ENCODE measurements around the gene CDC37L1.
"Not testable (repeated sequence)": the region's sequence is repeated elsewhere in the genome, so short reads cannot be mapped to it uniquely, and the experiment has no call there.

CDC37L1 gene

DNA sequence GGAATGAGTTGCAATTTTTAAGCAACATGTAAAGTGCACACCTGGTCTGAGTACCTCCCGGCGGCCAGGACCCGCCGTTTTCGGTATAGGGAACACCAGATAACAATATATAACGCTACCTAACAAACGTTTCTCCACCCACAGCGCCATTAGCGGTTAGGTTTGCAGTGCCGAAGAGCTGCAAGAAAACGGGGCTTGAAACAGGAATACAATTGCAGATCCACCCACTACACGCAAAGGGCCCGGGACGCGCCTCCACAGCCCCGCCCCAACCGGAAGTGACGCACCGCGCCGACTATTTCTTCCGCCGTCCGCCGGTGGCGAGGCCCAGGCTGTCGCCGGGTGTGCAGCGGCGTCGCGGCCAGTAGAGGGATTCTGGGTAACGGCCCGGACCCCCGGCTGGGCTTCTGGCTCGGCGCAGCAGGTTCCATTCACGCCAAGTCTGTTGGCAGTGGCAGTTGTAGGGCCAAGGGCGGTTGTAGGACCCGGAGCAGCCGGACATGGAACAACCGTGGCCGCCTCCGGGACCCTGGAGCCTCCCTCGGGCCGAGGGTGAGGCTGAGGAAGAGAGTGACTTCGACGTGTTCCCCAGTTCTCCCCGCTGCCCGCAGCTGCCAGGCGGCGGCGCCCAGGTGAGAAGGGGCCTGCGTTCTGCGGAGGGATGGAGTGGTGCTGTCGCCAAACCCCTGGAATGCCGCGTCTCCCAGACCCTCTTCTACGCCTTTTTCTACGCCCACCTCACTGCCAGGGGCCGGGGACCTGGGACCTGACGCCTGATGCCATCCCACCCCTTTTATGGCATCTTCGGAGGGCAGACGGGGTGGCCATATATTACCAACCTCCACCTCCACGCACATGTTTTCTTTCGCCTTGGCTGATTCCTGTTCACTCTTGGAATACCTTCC is at the start of gene CDC37L1:
Gene CDC37L1 (plus strand): TSS at position 302 of the 905 bp plus-strand sequence. CDS start 199 bp downstream, at position 501.
- DNase-seq: peak; percentile 89

DNA sequence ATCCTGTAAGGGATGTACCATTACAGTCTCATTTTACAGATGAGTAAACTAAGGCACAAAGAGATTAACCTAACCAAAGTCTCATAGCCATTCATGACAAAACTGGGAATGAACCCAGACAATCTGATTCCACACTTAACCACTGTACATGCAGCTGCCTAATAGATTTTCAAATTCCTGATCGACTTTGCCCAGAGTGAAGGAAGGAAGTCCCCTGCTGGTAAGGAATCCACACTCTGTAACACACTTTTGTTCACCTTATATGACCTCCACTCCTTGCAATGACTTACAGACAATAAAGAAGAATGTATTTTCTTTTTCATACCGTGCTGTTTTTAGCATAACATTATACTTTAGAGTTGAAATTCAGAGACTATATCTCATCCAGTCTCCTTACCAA is 48.5 kb upstream of the CDC37L1 start:
- DNase-seq: no peak

DNA sequence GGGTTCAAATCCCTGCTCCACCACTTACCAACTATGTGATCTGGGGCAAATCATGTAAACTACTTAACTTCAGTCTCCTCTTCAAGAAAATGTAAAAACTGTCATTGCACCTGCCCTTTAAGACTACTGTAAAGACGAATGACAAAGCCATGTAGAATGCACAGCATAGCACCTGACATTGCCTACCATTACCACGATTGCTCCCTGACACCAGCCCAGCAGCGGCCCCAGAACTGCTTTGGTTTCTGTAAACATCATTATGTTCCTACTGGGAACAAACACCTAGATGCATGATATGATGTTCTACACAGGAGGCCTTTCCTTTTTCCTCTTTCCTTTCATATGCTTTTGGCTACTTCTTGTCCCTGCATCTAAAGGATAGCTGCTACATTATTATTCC is 40.4 kb upstream of the CDC37L1 start:
- DNase-seq: no peak

DNA sequence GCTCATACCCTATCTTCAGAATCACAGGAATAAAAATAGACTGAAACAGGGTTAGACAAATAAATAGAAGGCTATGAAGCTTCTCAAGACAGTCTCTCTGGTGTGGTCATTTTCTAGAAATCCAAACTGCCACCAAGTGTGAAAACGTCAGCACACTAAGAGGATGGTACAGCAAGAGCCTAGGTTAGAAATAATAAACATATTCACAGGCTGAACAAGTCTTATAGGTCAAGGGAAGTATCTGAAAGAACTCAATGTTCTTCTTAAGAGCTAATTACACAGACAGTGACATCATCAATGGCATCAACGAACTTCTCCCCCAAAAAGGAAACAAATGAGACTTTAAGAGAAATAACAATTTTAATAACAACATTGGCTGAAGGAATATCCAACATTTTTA is 39.9 kb upstream of the CDC37L1 start:
- no peak for DNase-seq

DNA sequence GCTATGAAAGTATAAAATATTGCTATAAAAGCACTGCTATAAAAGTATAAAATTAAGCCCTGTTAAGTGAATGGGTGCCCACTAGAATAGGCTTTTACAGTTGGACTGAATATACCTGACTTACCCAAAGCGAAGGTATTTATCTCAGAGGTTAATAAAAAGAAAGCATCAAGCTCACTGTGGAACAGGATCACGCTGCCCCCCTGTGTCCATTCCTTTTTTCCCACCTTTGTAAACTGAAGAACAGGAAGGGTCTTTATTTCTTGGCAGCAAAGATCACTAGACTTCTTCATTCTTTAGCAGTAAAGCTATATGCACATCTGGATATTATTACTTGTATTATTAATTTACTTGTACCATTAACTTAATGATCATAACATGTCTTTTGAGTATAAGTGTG is 39.3 kb upstream of the CDC37L1 start:
- peak; percentile 17 for DNase-seq

DNA sequence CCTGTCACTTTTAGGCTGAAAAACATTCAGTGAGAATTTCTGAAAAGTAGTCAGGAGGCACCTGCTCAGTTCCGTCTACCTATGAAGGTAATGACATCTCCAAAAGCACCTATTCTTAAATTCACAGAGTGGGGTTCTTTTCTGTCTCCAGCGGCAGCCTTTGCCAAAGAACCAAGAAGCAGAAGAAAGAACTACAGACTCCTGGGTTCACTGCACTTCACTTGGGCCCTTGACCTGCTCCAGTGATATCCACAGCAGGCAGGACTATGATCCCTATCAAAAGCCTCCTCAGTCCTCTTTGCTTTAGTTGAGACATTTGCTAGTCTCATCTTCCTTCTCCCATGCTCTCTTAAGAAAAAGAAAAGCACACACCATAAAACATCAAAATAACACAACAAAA is 37.0 kb upstream of the CDC37L1 start:
- DNase-seq: no peak

DNA sequence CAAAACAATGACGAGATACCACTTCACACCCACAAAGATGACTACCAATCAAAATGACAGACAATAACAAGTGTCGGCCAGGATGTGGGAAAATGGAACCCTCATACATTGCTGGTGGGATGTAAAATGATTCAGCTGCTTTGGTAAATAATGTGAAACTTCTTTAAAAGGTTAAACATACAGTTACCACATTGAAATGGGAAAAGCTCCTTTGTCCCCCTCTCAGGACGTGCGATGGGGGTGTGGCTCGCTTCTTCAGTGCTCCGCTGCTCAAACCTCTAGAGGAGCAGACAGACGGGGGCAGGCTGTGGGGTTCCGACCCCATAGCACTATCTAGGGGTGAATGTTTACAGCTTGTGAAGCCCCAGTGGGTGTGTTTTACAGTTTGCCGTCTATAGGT is 25.3 kb upstream of the CDC37L1 start:
- DNase-seq: no peak

DNA sequence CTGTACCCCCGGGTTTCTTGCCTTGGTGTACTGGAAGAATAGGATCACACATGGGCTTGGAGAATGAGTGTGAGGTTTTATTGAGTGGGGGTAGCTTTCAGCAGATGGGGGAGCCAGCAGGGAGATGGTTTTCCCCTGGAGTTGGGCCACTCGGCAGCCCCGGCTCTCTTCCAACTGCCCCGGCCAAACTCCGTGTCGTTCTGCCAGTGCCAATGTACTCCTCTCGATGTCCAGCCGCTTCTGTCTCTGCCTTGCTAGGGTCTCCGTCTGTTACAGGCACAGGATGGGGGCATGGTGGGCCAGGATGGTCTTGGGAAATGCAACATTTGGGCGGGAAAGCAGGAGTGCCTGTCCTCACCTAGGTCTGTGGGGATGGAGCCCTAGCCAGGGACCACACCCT is 24.8 kb upstream of the CDC37L1 start:
- DNase-seq: no peak

DNA sequence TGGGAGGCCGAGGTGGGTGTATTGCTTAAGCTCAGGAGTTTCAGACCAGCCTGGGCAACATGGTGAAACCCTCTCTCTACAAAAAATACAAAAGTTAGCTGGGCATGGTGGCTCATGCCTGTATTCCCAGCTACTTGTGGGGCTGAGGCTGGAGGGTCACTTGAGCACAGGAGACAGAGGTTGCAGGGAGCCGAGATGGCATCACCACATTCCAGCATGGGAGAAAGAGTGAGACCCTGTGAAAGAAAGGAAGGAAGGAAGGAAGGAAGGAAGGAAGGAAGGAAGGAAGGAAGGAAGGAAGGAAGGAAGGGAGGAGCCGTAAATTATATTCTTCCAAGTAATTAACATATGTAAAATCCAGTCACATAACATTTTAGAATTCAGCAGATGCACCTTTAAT is 23.2 kb upstream of the CDC37L1 start:
- DNase-seq: not testable (repeated sequence)

DNA sequence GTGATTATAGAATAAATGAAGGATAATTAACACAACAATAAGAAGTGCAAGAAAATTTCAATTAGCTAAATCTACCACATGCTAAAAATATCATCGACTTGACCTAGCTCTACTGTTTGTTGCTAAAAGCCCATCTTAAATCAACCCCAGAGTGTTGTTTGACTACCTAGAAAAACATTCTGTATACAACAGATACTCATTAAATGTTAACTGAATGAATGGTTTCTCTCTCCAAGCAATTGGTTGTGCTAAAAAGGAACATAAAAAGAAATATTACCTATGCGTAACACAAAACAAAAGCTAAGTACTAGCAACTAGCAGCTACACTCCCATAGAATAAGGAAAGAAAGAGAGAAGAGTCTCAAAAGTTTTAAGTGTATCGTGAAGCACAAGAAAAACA is 22.7 kb upstream of the CDC37L1 start:
- DNase-seq: no peak

DNA sequence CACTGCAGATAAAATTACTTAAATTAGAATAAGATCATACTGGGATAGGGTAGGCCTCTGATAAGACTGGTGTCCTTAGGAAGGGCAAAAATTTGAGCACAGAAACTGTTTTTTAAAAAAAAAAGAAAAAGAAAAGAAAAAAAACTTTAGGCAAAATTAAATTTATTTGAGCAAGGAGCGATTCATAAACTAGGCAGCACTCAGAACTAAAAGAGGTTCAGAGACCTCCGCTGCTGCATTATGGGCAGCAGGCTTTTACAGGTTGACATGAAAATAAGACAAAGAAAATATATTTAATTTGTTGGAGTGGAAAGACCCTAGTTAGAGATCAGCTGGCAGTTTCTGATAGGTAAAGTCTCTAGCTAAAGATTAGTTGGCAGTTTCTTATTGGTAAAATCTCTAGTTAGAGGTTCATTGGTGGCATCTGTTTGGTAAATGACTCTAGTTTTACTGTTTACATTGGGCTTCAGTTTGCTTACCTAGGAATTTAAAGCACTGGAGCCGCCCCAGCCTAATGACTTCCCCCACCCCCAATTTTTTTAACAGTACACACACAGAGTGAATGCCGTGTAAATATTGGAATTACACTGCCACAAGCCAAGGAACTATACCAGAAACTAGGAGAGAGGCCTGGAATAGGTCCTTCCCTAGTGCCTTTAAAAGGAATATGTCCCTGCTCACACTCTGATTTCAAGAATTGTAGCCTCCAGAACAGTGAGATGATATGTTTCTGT is 21.8 kb upstream of the CDC37L1 start:
- peak; percentile 54 for DNase-seq

DNA sequence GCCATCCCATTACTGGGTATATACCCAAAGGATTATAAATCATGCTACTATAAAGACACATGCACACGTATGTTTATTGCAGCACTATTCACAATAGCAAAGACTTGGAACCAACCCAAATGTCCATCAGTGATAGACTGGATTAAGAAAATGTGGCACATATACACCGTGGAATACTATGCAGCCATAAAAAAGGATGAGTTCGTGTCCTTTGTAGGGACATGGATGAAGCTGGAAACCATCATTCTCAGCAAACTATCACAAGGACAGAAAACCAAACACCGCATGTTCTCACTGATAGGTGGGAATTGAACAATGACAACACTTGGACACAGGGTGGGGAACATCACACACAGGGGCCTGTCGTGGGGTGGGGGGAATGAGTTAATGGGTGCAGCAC is 18.7 kb upstream of the CDC37L1 start:
- not testable (repeated sequence) for DNase-seq

DNA sequence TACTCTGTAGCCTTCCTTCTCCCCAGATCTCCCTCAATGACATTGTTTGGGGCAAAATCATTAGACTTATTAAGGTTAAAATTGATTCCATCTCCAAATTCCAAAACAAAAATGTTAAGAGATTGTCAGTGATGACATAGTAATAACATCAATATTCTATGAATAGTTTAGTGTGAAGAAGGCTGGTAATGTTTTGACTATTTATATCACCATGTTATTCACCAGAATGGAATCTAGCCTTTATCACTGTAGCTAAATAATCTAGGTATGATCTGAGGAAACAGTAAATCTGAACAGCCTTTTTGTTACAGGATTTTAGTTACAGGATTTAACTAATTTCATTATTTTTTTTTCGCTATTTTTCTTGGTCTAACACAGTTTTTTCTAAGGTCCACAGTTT is 18.2 kb upstream of the CDC37L1 start:
- no peak for DNase-seq

DNA sequence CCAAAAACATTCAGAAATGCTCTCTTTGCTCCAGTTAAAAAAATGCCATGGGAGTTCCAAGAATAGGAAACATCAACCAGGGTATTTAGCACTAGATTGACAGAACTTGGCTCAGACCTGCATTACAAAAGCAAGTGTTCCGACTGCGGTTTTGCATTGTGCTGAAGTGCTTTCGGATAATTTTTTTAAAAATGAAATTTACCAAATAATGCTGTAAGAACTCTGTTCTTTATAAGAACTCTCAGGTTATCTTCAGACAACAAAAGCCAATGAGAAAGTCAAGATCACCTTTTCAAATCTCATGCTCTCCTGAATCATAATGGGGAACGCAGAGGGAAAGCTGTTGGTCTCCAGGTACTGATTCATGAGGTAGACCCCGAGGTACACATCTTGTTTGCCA is 17.8 kb upstream of the CDC37L1 start:
- no peak for DNase-seq

DNA sequence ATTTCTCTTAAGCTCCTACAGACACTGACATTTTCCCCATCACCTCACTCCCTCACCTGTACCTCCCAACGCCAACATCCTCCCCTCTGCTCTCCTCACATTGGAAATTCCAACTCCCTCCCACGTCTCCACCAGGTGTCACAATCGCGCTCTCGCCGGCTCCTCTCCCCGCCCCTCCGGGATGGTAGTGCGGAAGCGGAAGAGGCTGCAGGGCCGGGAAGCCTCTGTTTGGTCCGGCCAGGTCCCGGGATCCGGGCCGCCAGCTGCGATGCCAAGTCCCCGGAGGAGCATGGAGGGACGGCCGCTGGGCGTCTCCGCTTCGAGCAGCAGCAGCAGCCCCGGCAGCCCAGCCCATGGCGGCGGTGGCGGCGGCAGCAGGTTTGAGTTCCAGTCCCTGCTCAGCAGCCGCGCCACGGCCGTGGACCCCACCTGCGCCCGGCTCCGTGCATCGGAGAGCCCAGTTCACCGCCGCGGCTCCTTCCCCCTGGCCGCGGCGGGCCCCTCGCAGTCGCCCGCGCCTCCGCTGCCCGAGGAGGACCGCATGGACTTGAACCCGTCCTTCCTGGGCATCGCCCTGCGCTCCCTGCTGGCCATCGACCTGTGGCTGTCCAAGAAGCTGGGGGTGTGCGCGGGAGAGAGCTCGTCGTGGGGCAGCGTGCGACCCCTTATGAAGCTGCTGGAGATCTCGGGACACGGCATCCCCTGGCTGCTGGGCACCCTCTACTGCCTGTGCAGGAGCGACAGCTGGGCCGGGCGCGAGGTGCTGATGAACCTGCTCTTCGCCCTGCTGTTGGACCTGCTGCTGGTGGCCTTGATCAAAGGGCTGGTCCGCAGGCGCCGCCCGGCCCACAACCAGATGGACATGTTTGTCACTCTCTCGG is 17.0 kb upstream of the CDC37L1 start, which contains the start of gene PLPP6:
Gene PLPP6 (plus strand): TSS at position 187 of the 881 bp plus-strand sequence. CDS start 82 bp downstream, at position 269.
- DNase-seq: peak; percentile 89

DNA sequence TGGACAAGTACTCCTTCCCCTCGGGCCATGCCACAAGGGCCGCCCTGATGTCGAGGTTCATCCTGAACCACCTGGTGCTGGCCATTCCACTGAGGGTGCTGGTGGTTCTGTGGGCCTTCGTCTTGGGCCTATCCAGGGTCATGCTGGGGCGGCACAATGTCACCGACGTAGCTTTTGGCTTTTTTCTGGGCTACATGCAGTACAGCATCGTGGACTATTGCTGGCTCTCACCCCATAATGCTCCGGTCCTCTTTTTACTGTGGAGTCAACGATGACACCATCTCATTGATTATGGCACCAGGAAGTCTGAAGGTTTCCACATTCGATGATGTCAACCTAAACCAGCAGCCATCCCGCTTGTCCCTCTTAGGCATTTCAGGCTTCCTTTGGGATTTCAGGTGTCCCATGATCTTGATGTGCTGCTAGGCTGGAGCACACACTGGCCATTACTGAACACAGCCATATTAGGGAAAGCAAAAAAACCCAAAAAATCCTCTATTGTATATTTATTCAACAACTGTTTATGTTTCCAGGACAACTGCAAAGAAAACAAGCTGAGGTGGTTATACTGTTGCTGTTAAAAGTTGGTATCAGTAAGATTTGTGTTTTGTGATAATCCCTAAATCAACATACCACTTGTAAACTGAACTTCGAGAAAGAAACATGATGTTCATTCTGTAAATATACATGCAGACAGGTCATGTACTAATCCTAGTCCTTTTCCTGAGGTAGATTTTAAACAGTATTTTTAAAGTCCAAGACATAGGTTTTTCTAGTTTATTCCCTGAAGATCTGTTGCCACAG is 16.2 kb upstream of the CDC37L1 start:
- peak; percentile 69 for DNase-seq

DNA sequence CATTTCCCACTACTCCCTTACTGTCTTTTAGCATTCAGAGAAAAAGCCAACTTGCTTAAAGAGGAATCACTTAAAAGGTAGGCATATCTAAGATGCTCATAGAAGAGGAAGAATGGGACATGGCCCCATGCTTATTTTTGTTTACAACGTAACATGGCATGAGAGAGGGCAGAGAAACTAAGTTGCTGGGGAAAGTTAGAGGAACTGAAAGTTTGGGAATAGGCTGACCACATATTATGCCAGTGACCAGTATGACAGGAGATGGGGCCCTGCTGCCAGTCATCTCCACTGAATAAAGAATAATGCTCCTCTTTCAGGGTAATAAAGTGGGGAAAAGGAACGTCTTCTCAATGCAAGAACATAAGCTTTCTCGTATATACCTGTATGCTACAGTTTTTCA is 15.4 kb upstream of the CDC37L1 start:
- no peak for DNase-seq

DNA sequence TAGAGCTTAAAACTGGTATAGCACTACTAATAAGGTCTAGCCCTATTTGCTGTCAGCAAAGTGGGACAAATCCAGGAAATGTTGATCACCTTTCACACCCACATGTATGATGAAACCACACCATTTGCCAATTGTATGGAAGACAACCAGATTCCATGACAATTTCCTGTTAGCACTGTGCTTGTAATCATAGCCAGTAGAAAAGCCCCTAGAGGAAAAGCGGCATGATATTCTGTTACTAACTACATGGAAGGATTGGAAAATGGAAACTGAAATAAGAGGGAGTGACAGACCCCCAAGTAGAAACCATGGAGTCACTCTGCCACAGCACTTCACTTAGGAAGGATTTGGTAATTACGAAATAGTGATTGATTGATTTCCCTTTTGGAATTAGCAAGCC is 14.0 kb upstream of the CDC37L1 start:
- DNase-seq: peak; percentile 39

DNA sequence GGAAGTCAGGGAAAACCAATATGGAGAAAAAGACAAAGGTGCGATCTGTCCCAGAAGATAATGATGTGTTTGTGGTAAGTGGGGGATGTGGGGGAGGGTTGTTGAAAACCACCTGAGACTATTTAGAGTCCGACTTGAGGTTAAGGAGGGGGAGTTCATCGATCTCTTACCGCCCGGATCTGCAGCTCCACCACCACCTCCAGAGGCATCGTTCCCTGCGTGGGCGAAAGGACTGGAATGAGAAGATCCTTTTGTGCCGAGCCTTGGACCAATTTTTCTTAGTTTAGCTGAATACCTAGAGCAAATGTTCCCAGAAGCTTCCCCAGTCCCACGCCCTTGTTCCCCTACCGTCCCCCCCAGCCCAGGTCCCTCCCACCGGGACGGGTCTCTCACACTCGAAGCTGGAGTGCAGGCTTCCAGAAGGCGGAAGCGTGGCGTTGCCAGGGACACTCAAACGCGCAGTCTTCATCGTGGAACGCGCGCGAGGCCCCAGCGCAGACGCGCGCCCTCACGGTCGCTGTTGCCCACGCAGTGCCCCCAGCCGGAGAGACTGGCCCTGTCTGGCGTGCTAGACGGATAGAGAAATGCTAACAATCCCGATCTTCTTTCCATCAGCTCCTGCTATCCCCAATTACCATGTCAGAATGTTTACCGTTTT is 13.2 kb upstream of the CDC37L1 start, which contains the start of gene SPATA6L:
Gene SPATA6L (minus strand): TSS at position 439 of the 658 bp plus-strand sequence. CDS start 230 bp downstream, at position 209.
- peak; percentile 80 for DNase-seq

DNA sequence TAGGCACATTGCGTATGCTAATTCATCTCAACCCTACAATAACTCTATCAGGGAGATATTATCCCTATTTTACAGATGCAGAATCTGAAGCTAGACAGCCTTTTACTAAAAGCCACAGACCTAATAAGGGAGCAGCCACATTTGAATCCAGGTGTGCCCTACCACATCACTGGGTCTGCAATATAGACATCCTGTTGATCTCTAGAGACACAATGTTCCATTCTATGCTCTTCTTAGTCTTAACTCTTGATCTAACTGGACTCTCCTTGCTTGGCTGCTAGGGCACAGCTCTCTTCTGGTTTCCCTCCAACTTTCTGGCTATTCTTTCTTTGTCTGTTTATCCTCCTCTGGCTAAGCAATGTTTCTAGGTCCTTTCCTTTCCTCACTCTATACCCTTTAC is 11.7 kb upstream of the CDC37L1 start:
- DNase-seq: no peak

DNA sequence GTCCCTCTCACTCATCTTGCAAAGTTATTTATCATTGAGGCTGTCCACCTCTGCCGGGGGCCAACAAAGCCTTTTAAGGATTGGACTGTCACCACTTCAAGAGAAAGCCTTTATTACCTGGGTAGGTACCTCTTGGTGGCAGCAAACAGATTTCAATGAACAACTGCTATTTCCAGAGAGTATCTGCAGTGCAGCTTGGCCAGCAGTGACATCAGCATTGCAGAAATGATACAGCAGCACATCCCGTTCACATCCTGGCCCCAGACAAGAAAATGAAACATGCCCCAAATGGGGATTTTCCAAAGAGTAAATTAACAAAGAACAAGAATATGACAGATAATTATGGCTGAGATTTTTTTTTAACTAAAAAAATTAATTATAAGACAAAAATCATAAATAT is 10.8 kb upstream of the CDC37L1 start:
- DNase-seq: no peak

Data from DMS53 (cell line).